ENCODE measurements around the gene SHC3. TPM values are rescaled to one million over a fixed set of nuclear protein-coding genes. Genes with fewer than 3 reads are reported as not detected.

SHC3 gene
- total and polyA plus RNA-seq, 2 of the 4 experiments (the other 2 are of a cell fraction) = 4.5 to 13.3 TPM

DNA sequence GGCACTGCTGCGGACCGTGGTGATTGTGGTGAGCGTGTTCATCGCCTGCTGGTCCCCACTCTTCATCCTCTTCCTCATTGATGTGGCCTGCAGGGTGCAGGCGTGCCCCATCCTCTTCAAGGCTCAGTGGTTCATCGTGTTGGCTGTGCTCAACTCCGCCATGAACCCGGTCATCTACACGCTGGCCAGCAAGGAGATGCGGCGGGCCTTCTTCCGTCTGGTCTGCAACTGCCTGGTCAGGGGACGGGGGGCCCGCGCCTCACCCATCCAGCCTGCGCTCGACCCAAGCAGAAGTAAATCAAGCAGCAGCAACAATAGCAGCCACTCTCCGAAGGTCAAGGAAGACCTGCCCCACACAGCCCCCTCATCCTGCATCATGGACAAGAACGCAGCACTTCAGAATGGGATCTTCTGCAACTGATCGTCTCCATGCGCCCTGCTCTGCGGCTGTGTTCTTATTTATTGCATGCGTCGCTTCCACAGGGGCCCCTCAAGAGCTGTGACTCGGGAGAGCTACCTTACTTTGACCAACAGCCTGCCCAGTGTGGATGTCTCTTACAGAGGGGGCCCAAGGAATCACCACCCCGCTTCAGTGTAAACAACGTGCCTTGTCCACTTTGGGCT lies 176.6 kb downstream of the SHC3 start:
- Histone ChIP-seq H2AK9ac (replicated peaks; ENCODE audit: low read depth, low read length, poor library complexity) (no peak overlapping the region), H3K4me3 (ENCODE audit: insufficient read depth, low read depth, low read length) (no peak overlapping the region), H3K36me3 (ENCODE audit: control insufficient read depth, insufficient read depth, low read length) (peaks cover 36% of the 10 kb centered on the region), H3K27me3 (ENCODE audit: control insufficient read depth, insufficient read depth, low read length) (no peaks in the 10 kb centered on the region), H2AFZ (replicated peaks; ENCODE audit: low read length, poor library complexity) (no peak overlapping the region), H3K4ac (ENCODE audit: low read depth, low read length) (no peak overlapping the region), H3K4me2 (ENCODE audit: low read depth, low read length) (no peak overlapping the region), H3K79me1 (ENCODE audit: low read depth in 1 of 2, low read length in 2 of 2) (peaks cover 11 to 33% of the 10 kb centered on the region in 2 experiments; a peak in 2 of 4 replicates), H4K5ac (ENCODE audit: low read depth, low read length) (no peak overlapping the region), H4K8ac (ENCODE audit: low read depth in 2 of 2, low read length in 2 of 2) (no peak overlapping the region), H2BK20ac (ENCODE audit: low read depth, low read length) (no peak overlapping the region), H3K14ac (replicated peaks; ENCODE audit: low read depth, low read length) (no peak overlapping the region), H2AK5ac (ENCODE audit: low read depth, low read length) (peak overlapping the region; percentile 86; the same call in 1 of the 2 replicates), H3K18ac (ENCODE audit: low read depth, low read length) (no peak overlapping the region), H3K27ac (ENCODE audit: insufficient read depth, low read length) (no peak overlapping the region), H3K9ac (ENCODE audit: low read depth, low read length) (no peak overlapping the region), H2BK5ac (ENCODE audit: low read depth, low read length, poor library complexity, severe bottlenecking) (no peak overlapping the region), H3K9me3 (ENCODE audit: control insufficient read depth, insufficient read depth, low read length) (no peaks in the 10 kb centered on the region), H3K56ac (ENCODE audit: extremely low read depth, insufficient read depth, low read length) (no peak overlapping the region), H3K9me1 (ENCODE audit: insufficient read depth, low read length) (peaks cover 16% of the 10 kb centered on the region; the same call in 1 of the 2 replicates), H3K23ac (ENCODE audit: low read depth, low read length) (no peak overlapping the region), H4K20me1 (ENCODE audit: insufficient read depth, low read length) (peaks cover 6% of the 10 kb centered on the region; the same call in 1 of the 2 replicates), H2BK120ac (ENCODE audit: low read depth, low read length) (no peak overlapping the region), H2BK15ac (ENCODE audit: low read depth, low read length) (no peak overlapping the region), H4K91ac (ENCODE audit: insufficient read depth, low read depth, low read length) (no peak overlapping the region), H3K4me1 (ENCODE audit: control insufficient read depth, insufficient read depth, low read length) (peaks cover 16% of the 10 kb centered on the region)
- BruUV-seq (replicated peaks) = no TSS peak
- ChIA-PET CTCF (no interaction called here), POLR2A (ENCODE audit: unreplicated experiment) (no interaction called here)
- ATAC-seq (ENCODE audit: low read depth) (no peak), DNase-seq (no peak)
- in situ Hi-C loops (cut with MboI; ENCODE audit: low sequenced_read_pairs) = loop anchor here (5.0 to 25.0 kb wide), 4 partner anchors 410 to 1315 kb away; partner anchors contain the start of gene CDK20
- intact Hi-C loops (cut with micrococcal nuclease) = loop anchor here (1.0 to 2.0 kb wide), 4 partner anchors 256 to 613 kb away; partner anchors contain the start of gene SPIN1
- dilution Hi-C loops (cut with HindIII; ENCODE audit: low sequenced_read_pairs, unreplicated experiment) = no loop called here
- TF ChIP-seq, protein P1, sequence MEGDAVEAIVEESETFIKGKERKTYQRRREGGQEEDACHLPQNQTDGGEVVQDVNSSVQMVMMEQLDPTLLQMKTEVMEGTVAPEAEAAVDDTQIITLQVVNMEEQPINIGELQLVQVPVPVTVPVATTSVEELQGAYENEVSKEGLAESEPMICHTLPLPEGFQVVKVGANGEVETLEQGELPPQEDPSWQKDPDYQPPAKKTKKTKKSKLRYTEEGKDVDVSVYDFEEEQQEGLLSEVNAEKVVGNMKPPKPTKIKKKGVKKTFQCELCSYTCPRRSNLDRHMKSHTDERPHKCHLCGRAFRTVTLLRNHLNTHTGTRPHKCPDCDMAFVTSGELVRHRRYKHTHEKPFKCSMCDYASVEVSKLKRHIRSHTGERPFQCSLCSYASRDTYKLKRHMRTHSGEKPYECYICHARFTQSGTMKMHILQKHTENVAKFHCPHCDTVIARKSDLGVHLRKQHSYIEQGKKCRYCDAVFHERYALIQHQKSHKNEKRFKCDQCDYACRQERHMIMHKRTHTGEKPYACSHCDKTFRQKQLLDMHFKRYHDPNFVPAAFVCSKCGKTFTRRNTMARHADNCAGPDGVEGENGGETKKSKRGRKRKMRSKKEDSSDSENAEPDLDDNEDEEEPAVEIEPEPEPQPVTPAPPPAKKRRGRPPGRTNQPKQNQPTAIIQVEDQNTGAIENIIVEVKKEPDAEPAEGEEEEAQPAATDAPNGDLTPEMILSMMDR (conservative IDR thresholded peaks at IDR 0.05; ENCODE audit: low read depth, low read length) = no peak
- no peak for TF ChIP-seq RFX5 (IDR thresholded peaks at IDR 0.05; ENCODE audit: low read depth, low read length)
- TF ChIP-seq BHLHE40 (IDR thresholded peaks at IDR 0.05; ENCODE audit: low read depth, low read length) = no peak
- TF ChIP-seq SMC3 (IDR thresholded peaks at IDR 0.05; ENCODE audit: low read depth, low read length) = no peak
- TF ChIP-seq FOS (IDR thresholded peaks at IDR 0.05; ENCODE audit: low read depth, low read length) = no peak
- TF ChIP-seq MAZ (IDR thresholded peaks at IDR 0.05; ENCODE audit: borderline replicate concordance, low read depth, low read length) = no peak
- TF ChIP-seq CEBPB (IDR thresholded peaks at IDR 0.05; ENCODE audit: low read depth, low read length) = no peak
- TF ChIP-seq, protein P2, sequence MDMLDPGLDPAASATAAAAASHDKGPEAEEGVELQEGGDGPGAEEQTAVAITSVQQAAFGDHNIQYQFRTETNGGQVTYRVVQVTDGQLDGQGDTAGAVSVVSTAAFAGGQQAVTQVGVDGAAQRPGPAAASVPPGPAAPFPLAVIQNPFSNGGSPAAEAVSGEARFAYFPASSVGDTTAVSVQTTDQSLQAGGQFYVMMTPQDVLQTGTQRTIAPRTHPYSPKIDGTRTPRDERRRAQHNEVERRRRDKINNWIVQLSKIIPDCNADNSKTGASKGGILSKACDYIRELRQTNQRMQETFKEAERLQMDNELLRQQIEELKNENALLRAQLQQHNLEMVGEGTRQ (IDR thresholded peaks at IDR 0.05; ENCODE audit: low read depth, low read length) = no peak
- TF ChIP-seq NFE2L2 (IDR thresholded peaks at IDR 0.05; ENCODE audit: low read depth, low read length) = no peak
- TF ChIP-seq CHD1 (IDR thresholded peaks at IDR 0.05; ENCODE audit: low read depth, low read length) = no peak
- no peak for TF ChIP-seq MXI1 (IDR thresholded peaks at IDR 0.05; ENCODE audit: borderline replicate concordance, low read depth, low read length)
- no peak for TF ChIP-seq RCOR1 (IDR thresholded peaks at IDR 0.05; ENCODE audit: insufficient replicate concordance, low read length)
- no peak for TF ChIP-seq MAFK (IDR thresholded peaks at IDR 0.05; ENCODE audit: low read depth, low read length)
- no peak for TF ChIP-seq RAD21 (IDR thresholded peaks at IDR 0.05; ENCODE audit: low read length)
- WGBS, 2 experiments (ENCODE audit: extremely low coverage in 2 of 2, insufficient read length in 1 of 2) = 98% methylated on average over 11 of the region's 27 CpGs; no CpG with 5 or more reads in 1 of the 2 experiments
